SU-DHL-6 (cell line): ENCODE data around the gene HMGCR.

Experiments used
- H2AFZ ChIP-seq: fragments of 200-600 bp; sonication (generic); 2 replicates; pipeline ENCODE4 v1.6.1; 2014; ENCODE audit warnings: low read depth, mild to moderate bottlenecking, moderate library complexity, mixed read lengths, antibody characterized with exemption, low read length; ENCODE audit not compliant: severe bottlenecking
- H3F3A ChIP-seq: fragments of 200-600 bp; shearing (Covaris generic); 2 replicates; pipeline ENCODE4 v1.6.0; 2016; ENCODE audit warnings: antibody characterized with exemption, mild to moderate bottlenecking; ENCODE audit not compliant: insufficient read depth
- H3K27ac ChIP-seq: fragments of 200-600 bp; sonication (generic); 2 replicates; pipeline ENCODE4 v1.5.1; 2016; ENCODE audit warnings: low read depth, mild to moderate bottlenecking, low read length, moderate library complexity, mixed read lengths
- H3K27me3 ChIP-seq: fragments of 200-600 bp; sonication (generic), shearing (Covaris generic); 2 replicates; pipeline ENCODE4 v1.6.0; 2014; ENCODE audit warnings: mild to moderate bottlenecking, low read length
- H3K36me3 ChIP-seq: fragments of 200-600 bp; sonication (generic); 2 replicates; pipeline ENCODE4 v1.6.1; 2014; ENCODE audit warnings: mild to moderate bottlenecking, low read length, mixed read lengths
- H3K4me2 ChIP-seq: fragments of 300-600, 200-600 bp; shearing (Covaris generic), sonication (generic); 2 replicates; pipeline ENCODE4 v1.6.0; 2014; ENCODE audit warnings: low read length, low read depth, mild to moderate bottlenecking; ENCODE audit not compliant: poor library complexity, severe bottlenecking
- H3K4me3 ChIP-seq: fragments of 200-600 bp; sonication (generic); 2 replicates; pipeline ENCODE4 v1.5.1; 2014; ENCODE audit warnings: antibody characterized with exemption, low read length, mild to moderate bottlenecking, mixed read lengths; ENCODE audit not compliant: insufficient read depth, poor library complexity, severe bottlenecking
- H3K79me2 ChIP-seq: fragments of 200-600 bp; sonication (generic); 2 replicates; pipeline ENCODE4 v1.6.1; 2014; ENCODE audit warnings: mild to moderate bottlenecking, low read length, moderate library complexity; ENCODE audit not compliant: insufficient read depth
- H3K9ac ChIP-seq: fragments of 200-600 bp; sonication (generic); 2 replicates; pipeline ENCODE4 v1.7.0; 2014; ENCODE audit warnings: mild to moderate bottlenecking, low read length
- H3K9me2 ChIP-seq: fragments of 200-600 bp; sonication (generic); replicated peaks from 2 replicates; pipeline ENCODE4 v1.6.1; 2014; ENCODE audit warnings: low read length; ENCODE audit not compliant: insufficient read depth
- H3K9me3 ChIP-seq: fragments of 200-600 bp; sonication (generic); 2 replicates; pipeline ENCODE4 v1.6.1; 2014; ENCODE audit warnings: low read length, mixed read lengths; ENCODE audit not compliant: insufficient read depth
- H4K20me1 ChIP-seq: fragments of 200-600 bp; sonication (generic); 2 replicates; pipeline ENCODE4 v1.6.1; 2014; ENCODE audit warnings: low read depth, mild to moderate bottlenecking, antibody characterized with exemption, low read length, moderate library complexity, mixed read lengths
- CTCF ChIP-seq: fragments of 200-600 bp; sonication (generic); IDR thresholded peaks from one replicate; pipeline ENCODE4 v1.5.1; 2017; ENCODE audit warnings: antibody characterized with exemption, mild to moderate bottlenecking, low read length, moderate library complexity; ENCODE audit not compliant: insufficient read depth, poor library complexity, severe bottlenecking
- EZH2phosphoT487 ChIP-seq: fragments of 200-600 bp; sonication (generic), shearing (Covaris generic); conservative IDR thresholded peaks from 2 replicates; pipeline ENCODE4 v1.6.1; 2018; ENCODE audit warnings: mild to moderate bottlenecking, antibody characterized with exemption, low read length, moderate library complexity, mixed read lengths

The HMGCR gene

GRCh38 chr5:75365740-75366139 lies 28.7 kb downstream of the HMGCR start:
- no peaks in the 10 kb centered on the region for H4K20me1 ChIP-seq
- H3K9me3 ChIP-seq, result no peaks in the 10 kb centered on the region
- H3K27ac ChIP-seq, result no peak overlapping the region

GRCh38 chr5:75366787-75367186 lies 29.8 kb downstream of the HMGCR start:
- Histone ChIP-seq H2AFZ (no peak overlapping the region), H3K4me2 (no peak overlapping the region)
- TF ChIP-seq CTCF (no peak), EZH2phosphoT487 (no peak)

More at GRCh38 chr5:75365740-75366139, 28.7 kb downstream of the HMGCR start:
- TF ChIP-seq CTCF, result no peak
- no peak for TF ChIP-seq EZH2phosphoT487
- no peak overlapping the region for H2AFZ ChIP-seq
- peaks cover 13% of the 10 kb centered on the region; the same call in 1 of the 2 replicates for H3K36me3 ChIP-seq
- H3K9me2 ChIP-seq, result no peaks in the 10 kb centered on the region
- H3K4me2 ChIP-seq, result no peak overlapping the region
- no peak overlapping the region for H3K4me3 ChIP-seq
- no peak overlapping the region for H3K9ac ChIP-seq
- H3K27me3 ChIP-seq, result no peaks in the 10 kb centered on the region
- H3F3A ChIP-seq, result peaks cover 18% of the 10 kb centered on the region; the same call in 1 of the 2 replicates
- H3K79me2 ChIP-seq, result no peaks in the 10 kb centered on the region

GRCh38 chr5:75367401-75367800 lies 30.4 kb downstream of the HMGCR start:
- Histone ChIP-seq H3F3A (peaks cover 9% of the 10 kb centered on the region; the same call in 1 of the 2 replicates), H3K79me2 (no peaks in the 10 kb centered on the region), H3K36me3 (no peaks in the 10 kb centered on the region), H3K4me2 (no peak overlapping the region), H3K9me2 (no peaks in the 10 kb centered on the region), H3K27me3 (no peaks in the 10 kb centered on the region), H3K9ac (no peak overlapping the region), H3K4me3 (no peak overlapping the region), H3K27ac (no peak overlapping the region), H4K20me1 (no peaks in the 10 kb centered on the region), H3K9me3 (no peaks in the 10 kb centered on the region), H2AFZ (no peak overlapping the region)
- TF ChIP-seq CTCF (no peak), EZH2phosphoT487 (no peak)

More at GRCh38 chr5:75366787-75367186, 29.8 kb downstream of the HMGCR start:
- H3K9me2 ChIP-seq, result no peaks in the 10 kb centered on the region
- no peaks in the 10 kb centered on the region for H3K9me3 ChIP-seq
- no peak overlapping the region for H3K9ac ChIP-seq
- H3F3A ChIP-seq, result peaks cover 13% of the 10 kb centered on the region; the same call in 1 of the 2 replicates
- peaks cover 4% of the 10 kb centered on the region; the same call in 1 of the 2 replicates for H3K36me3 ChIP-seq
- H3K27me3 ChIP-seq, result no peaks in the 10 kb centered on the region
- H4K20me1 ChIP-seq, result no peaks in the 10 kb centered on the region
- no peak overlapping the region; the same call in 1 of the 2 replicates for H3K27ac ChIP-seq
- no peak overlapping the region for H3K4me3 ChIP-seq
- no peaks in the 10 kb centered on the region for H3K79me2 ChIP-seq
